ENCODE results near the gene MED9.

- TF ChIP-seq POLR2A (IDR thresholded peaks at IDR 0.05; ENCODE audit: low read length) (no peak), GATA1 (IDR thresholded peaks at IDR 0.05; ENCODE audit: low read depth, low read length) (no peak)
Observed at GRCh38 chr17:17447264-17447663, 29.5 kb upstream of the MED9 start.

All from erythroblast (primary cell).